HG03097 (cell line): ENCODE data around the gene NDUFS5.
"Not testable (repeated sequence)": the region's sequence is repeated elsewhere in the genome, so short reads cannot be mapped to it uniquely, and the experiment has no call there.

Experiments used
- ATAC-seq: cut with Tn5 transposase; IDR thresholded peaks from one replicate; pipeline ENCODE4 v1.9.1; 2021; ENCODE audit not compliant: unreplicated experiment, low FRiP score

The NDUFS5 gene

DNA sequence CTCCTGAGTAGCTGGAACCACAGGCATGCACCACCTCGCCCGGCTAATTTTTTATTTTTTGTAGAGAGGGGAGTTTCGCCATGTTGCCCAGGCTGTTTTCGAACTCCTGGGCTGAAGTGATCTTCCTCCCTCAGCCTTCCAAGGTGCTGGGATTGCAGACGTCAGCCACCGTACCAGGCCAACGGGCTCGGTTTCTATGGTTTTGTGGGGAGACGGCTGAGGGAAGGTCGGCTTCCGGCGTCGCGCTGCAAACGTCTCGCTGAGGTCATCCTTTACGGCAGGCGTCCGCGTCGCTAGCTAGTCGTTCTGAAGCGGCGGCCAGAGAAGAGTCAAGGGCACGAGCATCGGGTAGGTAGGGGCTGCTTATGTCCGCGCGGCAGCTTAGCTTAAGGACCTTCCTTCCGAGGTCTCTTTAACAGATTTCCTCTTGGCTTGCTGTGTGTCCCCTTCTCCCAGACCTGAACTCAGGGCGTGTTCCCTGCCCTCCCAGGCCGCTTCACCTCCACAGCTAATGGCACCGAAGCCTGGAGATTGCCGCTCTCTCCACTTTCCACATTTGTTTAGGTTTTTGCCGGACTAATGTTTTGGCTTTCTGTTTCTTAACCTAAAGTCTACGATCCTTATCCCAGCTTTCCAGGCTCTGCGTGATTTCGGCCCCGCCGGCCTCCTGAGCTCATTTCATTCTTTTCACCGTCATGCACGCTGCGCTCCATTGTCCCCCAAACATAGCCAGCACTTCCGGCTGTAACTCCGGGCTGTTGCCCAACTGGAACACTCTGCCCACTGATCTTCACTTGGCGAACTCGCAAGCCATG is at the start of gene NDUFS5:
Gene NDUFS5 (plus strand): TSS at position 300 of the 815 bp plus-strand sequence. CDS start 2,375 bp downstream, outside the sequence.
- peak; percentile 72 for ATAC-seq

DNA sequence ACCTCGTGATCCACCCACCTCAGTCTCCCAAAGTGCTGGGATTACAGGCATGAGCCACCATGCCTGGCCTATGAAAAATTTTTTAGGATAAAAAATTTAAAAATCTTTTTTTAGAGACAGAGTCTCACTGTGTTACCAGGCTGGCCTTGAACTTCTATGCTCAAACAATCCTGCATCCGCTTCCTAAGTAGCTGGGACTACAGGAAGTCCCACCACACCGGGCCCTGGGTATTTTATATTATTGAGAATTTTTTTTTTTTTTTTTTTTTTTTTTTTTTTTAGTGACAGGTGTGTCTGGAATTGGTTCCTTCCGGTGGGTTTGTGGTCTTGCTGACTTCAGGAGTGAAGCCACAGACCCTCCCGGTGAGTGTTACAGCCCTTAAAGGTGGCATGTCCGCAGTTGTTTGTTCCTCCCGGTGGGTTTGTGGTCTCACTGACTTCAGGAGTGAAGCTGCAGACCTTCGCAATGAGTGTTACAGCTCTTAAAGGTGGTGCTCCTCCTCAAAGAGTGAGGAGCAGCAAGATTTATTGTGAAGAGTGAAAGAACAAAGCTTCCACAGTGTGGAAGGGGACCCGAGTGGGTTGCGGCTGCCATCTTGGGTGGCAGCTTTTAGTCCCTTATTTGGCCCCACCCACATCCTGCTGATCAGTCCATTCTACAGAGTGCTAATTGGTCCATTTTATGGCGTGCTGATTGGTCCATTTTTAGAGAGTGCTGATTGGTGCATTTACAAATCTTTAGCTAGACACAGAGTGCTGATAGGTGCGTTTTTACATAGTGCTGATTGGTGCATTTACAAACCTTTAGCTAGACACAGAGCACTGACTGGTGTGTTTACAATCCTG is 48.5 kb upstream of the NDUFS5 start:
- ATAC-seq, result not testable (repeated sequence)

DNA sequence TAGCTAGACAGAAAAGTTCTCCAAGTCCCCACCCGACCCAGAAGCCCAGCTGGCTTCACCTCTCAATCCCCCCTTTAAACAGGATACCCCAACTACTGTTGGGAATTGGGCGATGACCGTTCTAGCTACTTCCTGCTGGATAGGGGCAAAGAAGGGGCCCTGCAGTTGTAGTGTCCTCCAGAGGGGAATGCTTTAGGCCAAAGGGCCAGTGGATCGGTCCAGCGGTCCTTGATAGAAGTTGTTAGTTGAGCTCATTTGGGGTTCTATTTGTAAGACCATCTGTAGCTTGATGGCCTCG is 48.0 kb upstream of the NDUFS5 start:
- ATAC-seq, result not testable (repeated sequence)

DNA sequence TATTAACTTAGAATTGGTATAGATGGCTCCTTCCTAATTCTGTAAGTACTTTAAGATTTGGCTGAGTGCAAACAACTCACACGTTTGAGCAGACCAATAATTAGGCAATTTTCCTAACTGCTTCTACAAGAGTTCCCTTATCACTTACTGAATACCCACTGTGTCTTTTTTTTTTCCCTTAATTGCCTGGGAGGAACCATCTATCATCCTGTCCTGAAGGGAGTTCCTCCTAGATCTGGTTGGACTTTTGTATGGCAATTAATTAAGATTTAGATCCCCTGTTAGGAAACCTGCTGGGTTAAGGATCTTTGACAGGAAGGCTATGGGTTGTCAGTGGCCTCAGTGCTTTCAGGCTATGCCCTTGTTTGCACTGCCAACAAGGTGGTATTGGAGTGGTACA is 46.8 kb upstream of the NDUFS5 start:
- not testable (repeated sequence) for ATAC-seq

DNA sequence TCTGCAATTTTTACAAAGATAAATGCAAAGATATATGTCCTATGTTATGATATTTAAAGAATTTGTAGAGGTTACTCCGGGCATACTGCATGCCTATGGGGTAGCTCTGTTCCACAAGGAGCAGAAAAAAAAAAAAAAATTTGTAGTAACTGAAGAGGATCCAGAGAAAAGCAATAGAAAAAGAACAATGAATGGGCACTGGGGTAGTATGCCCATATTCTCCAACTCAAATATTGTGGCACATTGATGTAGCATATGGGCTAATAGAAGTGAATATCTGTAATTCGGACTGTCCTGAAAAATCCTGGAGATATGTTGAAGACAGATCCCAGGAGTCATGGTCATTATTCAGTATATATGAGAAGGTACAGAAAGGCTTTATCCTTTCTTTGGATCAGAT is 36.2 kb upstream of the NDUFS5 start:
- ATAC-seq, result no peak

DNA sequence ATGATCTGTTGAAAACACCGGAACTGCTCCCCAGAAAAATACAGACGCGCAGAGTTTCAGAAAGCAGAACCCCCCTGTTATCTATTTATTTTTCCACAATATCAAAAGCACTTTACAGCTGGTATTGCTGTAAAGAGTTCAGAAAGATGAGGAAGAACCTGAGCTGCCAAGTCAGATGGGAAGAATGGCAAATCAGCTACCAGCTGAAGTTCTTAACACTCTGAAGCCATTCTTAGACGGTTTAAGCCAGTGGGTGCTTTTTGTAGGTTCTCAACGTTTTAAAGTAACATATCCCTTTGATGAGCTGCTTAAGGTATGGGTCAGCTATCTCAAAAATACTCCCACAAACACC is 35.8 kb upstream of the NDUFS5 start:
- ATAC-seq, result peak; percentile 6

DNA sequence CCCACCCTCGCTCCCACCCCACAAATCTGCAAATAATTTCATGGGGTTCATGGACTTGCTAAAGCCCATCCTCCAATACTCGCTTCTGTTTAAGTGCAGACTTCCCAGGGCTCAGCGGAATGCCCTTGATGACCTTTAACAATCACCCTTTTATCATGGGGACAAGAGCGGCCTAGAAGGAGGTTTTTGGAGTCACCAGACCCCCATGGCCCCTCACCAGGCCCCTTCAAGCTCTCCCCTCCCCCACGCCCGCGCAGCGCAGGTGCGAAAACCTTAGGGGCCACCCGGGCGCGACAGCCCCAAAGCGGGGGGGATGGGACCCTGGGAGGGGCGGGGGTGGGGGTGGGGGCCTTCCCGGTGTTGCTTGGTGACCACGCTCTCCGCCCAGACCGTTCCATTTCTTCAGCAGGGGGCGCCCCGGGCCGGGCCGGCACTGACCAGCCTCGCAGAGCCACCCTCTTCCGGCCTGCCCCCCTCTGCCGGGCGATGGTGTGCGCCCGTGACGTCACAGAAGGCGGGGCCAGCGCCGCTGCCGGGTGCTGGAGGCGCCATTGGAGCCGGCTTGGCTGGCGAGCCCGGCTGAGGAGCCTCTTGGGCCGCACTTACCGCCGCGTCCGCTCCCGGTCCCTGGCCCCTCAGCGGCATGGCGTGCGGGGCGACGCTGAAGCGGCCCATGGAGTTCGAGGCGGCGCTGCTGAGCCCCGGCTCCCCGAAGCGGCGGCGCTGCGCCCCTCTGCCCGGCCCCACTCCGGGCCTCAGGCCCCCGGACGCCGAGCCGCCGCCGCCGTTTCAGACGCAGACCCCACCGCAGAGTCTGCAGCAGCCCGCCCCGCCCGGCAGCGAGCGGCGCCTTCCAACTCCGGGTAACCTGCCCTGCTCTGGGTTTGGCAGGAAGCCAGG is 35.2 kb upstream of the NDUFS5 start, which contains the start of gene AKIRIN1:
Gene AKIRIN1 (plus strand): TSS at position 539 of the 900 bp plus-strand sequence. CDS start 105 bp downstream, at position 644.
- peak; percentile 88 for ATAC-seq

DNA sequence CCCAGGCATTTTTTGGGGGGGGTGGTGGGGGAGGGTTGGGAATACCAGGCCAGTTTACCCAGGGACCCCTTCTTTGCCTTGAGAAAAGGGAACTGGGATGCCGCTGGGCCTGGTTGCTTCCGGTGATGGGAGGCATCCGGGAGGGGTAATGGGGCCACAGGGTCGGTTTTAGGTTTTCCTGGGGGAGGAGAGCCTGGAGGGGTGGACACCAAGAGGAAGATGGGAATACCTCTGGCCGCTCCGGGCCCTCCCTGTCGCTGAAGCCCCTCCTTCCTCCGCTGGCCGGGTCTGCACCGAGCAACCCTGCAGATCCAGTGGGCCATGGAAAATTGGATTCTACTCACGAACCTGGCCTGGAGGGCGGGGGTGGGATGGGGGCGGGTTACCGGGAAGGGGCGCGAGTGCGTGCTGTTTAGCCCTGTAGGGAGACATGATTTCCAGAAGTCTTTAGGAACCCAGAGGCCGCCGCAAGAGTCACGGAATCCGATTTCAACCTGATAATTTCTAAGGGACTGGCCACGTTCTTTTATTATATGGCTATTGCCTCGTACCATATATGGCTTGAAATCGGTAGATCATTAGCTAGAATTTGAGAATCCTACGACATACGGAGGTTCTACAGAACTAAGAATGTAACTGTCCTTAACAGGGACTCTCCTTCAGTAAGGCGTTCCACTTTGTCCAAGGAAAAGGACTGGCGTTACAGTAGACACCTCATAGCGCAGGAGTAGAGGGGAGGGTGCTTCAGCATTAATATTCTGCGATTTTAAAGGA is 34.3 kb upstream of the NDUFS5 start:
- ATAC-seq, result peak; percentile 4

DNA sequence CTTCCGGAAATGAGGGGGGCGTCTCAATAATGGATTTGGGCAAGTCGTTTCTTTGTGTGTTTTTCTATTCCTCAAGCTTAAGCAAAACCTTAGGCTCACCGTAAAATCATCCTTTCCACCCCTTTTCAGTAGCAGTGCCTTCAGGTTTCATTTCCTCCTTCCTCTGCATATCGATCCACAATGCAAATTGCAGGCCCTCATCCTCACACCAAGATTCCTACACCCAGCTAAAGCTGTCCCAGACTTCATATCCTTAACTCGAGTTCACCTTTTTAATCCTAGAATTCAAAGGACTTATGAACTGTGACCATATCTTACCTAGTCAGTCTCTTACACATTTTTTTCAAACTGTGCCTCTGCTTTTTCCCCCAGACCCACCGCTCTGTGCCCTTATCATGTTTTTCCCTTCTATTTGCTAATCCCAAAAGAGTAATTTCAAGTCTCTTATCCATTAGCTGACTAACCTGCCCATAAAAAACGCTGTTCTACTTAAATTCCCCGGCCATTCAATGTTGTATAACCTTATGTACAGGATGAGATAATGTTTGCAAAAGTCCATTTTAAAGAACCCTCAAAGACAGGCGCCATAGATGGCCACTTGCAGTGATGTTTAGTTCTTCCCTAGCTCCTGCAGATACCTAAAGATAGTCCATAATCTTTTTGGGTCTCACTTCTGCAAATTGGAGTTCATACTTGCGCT is 33.6 kb upstream of the NDUFS5 start:
- ATAC-seq, result no peak

DNA sequence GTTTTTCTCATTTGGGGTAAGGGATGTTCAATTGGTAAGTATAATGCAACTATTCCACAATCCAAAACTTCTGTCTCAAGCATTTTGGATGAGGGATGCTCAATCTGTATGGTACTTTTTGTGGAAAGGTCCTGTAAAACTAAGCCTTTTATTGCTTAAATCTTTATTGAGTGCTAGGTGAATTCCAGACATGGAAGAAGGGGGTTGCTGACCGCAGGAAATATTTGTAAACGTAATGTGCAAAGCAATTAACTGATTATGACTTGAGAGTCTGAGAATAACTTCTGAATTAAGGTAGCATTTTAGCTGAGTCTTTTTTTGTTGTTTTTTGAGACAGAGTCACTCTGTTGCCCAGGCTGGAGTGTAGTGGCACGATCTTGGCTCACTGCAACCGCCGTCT is 32.0 kb upstream of the NDUFS5 start:
- ATAC-seq, result no peak

DNA sequence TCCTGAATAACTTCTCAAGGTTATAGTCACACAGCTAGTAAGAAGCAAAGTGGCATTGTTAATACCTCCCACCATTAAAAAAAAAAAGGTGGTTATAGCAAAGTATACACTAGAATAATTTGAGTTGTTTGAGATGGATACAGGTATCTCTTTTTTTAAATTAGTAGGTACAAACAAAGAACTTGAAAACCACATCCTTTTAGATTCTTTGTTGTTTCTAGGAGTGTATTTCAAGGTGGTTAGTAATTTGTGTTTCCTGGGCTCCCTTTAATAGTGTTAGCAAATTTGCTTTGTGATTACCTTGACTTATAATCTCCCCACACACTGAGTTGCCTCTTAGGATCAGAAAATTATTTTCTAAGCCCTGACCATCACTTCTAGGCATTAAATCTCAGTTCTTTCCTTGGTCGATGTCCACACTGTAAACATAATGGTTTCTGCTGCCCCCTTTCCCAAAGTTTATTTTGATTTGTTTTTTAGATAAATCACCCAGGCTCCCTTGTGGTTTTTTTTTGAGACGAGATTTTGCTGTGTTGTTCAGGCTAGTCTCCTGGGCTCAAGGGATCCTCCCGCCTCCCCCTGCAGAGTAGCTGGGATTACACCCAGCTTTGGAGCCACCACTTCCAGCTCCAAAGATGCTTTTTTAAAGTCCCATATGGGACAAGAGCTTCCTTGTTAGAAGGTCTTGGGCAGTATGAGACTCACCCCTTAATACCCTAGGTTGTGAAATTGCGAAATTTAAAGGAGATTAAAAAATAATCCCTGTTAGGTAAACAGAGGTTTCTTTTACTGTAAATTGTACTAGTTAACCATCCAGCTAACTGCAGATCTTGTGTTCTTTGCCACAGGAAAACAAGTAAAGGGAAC is 28.9 kb upstream of the NDUFS5 start:
- no peak for ATAC-seq

DNA sequence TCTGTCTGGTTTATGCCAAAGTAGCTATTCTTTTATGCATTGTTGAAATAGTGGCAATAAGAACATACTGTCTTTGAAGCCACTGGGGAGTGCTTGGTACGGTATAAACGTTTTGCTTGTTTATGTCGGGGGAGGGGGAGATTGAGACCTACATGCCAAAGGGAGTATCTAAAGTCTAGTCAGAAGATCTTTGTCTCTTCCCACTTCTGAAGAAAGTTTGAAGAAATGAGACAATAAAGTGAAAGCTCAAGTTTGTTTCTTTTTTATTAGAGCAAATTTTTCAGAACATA is 28.3 kb upstream of the NDUFS5 start:
- no peak for ATAC-seq

DNA sequence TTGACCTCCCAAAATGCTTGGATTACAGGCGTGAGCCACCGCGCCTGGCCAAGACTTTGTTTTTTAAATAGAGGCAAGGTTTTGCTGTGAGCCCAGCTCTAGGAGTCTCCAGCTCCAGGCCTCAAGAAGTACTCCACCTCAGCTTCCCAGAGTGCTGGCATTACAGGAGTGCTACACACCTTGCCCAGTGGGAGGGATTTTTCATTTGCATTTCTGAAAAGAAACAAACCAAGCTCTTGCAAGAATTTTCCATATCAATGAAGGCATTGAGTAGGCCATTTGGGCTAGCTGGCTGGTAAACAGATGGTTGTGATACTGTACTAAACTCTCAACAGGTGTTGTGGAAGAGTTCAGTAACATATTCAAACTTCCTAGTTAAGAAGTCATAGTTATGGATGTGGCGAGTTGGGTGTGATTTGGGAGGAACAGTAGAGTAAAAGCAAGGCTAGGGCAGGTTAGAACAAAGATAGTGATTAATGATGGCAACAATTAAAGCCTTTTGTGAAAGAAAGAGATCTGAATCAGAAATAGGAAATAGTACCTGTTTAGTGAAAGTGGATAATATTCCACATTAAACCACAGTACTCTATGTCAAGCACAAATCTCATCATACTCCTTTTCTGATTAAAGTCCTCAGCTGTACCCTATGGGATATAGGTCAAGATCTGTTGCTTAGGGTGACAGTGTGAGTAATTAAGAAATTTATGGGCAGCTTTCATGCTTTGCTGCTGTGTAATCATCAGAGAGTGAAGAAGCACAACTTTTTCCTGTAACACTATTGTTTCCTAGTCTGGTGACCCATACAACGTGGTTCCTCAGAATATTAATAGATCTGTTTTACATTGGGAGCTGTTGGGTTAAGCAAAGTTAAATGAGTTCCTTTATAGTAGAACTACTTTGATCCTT is 24.4 kb upstream of the NDUFS5 start:
- ATAC-seq, result no peak

DNA sequence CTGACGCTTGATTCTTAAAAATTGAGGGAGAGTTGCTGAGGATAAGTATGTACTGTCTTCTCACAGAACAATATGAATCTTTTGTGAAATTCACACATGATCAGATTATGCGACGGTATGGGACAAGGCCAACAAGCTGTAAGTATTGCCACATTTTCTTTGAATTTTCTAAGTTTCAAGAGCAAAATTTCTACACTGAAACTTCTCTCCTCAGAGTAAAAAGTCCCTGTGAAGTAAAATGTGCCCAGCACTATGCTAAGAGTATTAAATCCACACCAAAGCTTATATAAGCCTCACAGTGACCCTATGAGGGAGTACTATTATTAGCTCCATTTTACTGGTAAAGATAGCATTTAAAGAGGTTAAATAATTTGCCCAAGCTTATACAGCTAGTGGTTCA is 22.9 kb upstream of the NDUFS5 start:
- no peak for ATAC-seq

DNA sequence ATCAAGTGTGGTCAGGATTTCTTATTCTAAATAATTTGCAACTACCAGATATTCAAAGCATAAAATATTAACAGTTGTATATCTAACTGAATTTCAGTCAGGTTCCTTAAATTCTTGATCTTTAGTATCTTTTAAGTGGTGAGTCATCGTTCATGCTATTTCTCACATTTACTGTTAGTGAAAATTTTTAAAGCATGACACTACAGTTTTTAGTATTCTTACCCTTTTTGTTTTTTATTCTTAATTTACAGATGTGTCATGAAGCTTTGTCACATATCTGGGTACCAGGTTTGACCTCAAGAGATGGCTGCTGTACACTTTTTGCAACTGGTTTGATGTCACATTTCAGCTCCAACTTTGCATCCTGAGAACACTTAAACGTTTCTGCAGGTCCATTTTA is 22.4 kb upstream of the NDUFS5 start:
- no peak for ATAC-seq

DNA sequence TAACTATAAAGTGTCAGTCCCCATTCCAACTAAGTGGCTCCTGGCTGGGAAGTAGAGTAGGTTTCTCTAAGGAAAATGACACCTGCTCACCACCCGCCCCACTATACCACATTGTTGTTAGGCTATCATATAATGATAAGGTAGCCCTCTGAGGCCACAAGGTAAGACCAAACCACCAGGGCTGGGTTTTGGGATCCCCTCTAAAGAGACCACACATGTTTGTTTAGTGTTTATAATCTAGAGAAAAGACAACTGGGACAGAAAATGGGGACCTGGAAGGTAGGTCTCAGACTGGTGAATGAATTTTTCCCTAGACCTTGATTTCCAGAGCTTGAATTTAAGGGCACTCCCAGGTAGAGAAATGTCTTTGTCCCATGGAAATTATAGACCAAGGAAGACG is 19.9 kb upstream of the NDUFS5 start:
- no peak for ATAC-seq

DNA sequence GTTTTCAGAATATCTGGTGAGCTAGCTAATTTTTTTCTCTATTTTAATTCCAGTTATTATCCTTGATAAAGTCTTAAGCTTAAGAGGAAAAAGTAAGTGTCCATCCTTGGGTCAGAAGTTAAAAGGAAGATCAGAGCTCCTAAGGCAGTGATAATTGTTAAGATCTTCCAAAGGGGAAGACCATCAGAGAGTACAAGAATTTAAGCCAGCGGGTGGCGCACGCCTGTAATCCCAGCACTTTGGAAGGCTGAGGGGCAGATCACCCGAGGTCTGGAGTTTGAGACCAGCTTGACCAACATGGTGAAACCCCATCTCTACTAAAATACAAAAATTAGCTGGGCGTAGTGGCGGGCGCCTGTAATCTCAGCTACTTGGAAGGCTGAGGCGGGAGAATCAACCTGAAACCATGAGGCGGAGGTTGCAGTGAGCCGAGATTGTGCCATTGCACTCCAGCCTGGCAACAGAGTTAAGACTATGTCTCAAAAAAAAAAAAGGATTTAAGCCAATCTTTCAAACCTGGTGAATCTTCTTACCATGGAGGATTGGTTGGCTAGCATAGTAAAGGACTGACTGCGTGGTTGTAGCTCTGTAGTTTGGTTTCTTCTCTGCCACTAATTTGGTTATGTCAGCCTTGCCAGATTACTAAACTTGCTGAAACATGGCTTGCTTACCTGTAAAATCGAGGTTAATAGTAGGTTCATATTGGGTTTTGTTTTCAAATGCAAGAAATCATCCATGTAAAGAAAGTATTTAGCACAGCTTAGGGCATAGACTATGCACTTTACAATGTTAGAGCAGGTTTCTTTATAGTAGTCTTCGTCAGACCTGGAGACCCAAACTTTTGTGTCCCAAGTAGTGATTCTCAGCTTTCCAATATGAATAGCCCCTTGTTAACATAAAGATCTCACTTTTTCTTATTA is 19.2 kb upstream of the NDUFS5 start:
- ATAC-seq, result no peak
